ENCODE data around the gene DDX17.
"Not testable (repeated sequence)": the region's sequence is repeated elsewhere in the genome, so short reads cannot be mapped to it uniquely, and the experiment has no call there.

Gene DDX17

GRCh38 chr22:38494498-38494897, 11.6 kb downstream of the DDX17 start:
- DNase-seq (ENCODE audit: low read depth in 3 of 3, low spot score in 1 of 3) = no peak

GRCh38 chr22:38491707-38492348, 14.3 kb downstream of the DDX17 start:
- no peak for DNase-seq (ENCODE audit: low read depth in 3 of 3, low spot score in 1 of 3)

- DNase-seq (ENCODE audit: low read depth in 3 of 3, low spot score in 1 of 3) = no peak
Observed at GRCh38 chr22:38490915-38491314, 15.2 kb downstream of the DDX17 start.

GRCh38 chr22:38490475-38490874, 15.6 kb downstream of the DDX17 start:
- DNase-seq (ENCODE audit: low read depth in 3 of 3, low spot score in 1 of 3) = no peak

GRCh38 chr22:38489561-38490145, 16.5 kb downstream of the DDX17 start:
- DNase-seq (ENCODE audit: low read depth in 3 of 3, low spot score in 1 of 3) = no peak

GRCh38 chr22:38489142-38489541, 17.0 kb downstream of the DDX17 start:
- no peak for DNase-seq (ENCODE audit: low read depth in 3 of 3, low spot score in 1 of 3)

GRCh38 chr22:38487946-38488345, 18.2 kb downstream of the DDX17 start:
- DNase-seq (ENCODE audit: low read depth in 3 of 3, low spot score in 1 of 3) = no peak

- no peak for DNase-seq (ENCODE audit: low read depth in 3 of 3, low spot score in 1 of 3)
Observed at GRCh38 chr22:38485783-38486182, 20.3 kb downstream of the DDX17 start.

GRCh38 chr22:38484244-38484643, 21.9 kb downstream of the DDX17 start:
- no peak for DNase-seq (ENCODE audit: low read depth in 3 of 3, low spot score in 1 of 3)

GRCh38 chr22:38482662-38483308, 23.3 kb downstream of the DDX17 start:
- no peak for DNase-seq (ENCODE audit: low read depth in 3 of 3, low spot score in 1 of 3)

GRCh38 chr22:38481871-38482332, 24.2 kb downstream of the DDX17 start:
- no peak for DNase-seq (ENCODE audit: low read depth in 3 of 3, low spot score in 1 of 3)

- DNase-seq (ENCODE audit: low read depth in 3 of 3, low spot score in 1 of 3) = no peak
Observed at GRCh38 chr22:38481162-38481870, 24.8 kb downstream of the DDX17 start.

- DNase-seq (ENCODE audit: low read depth in 3 of 3, low spot score in 1 of 3) = no peak
Observed at GRCh38 chr22:38479096-38479837, 26.8 kb downstream of the DDX17 start.

GRCh38 chr22:38477585-38477984, 28.5 kb downstream of the DDX17 start:
- DNase-seq (ENCODE audit: low read depth in 3 of 3, low spot score in 1 of 3) = no peak

GRCh38 chr22:38474003-38474607, 32.0 kb downstream of the DDX17 start:
- no peak for DNase-seq (ENCODE audit: low read depth in 3 of 3, low spot score in 1 of 3)

- no peak for DNase-seq (ENCODE audit: low read depth in 3 of 3, low spot score in 1 of 3)
Observed at GRCh38 chr22:38471237-38471636, 34.9 kb downstream of the DDX17 start.

- not testable (repeated sequence) for DNase-seq (ENCODE audit: low read depth in 3 of 3, low spot score in 1 of 3)
Observed at GRCh38 chr22:38470179-38470578, 35.9 kb downstream of the DDX17 start.

- no peak for DNase-seq (ENCODE audit: low read depth in 3 of 3, low spot score in 1 of 3)
Observed at GRCh38 chr22:38469306-38469781, 36.8 kb downstream of the DDX17 start.

- DNase-seq (ENCODE audit: low read depth in 3 of 3, low spot score in 1 of 3) = no peak
Observed at GRCh38 chr22:38468443-38469305, 37.4 kb downstream of the DDX17 start.
